SW480 (cell line): Measurements from ENCODE around the gene TSPAN18.

Experiments used
- DNase-seq: peaks from one replicate; pipeline ENCODE4 v3.0.0-alpha.2; 2016; ENCODE audit warnings: low spot score

TSPAN18 gene

DNA sequence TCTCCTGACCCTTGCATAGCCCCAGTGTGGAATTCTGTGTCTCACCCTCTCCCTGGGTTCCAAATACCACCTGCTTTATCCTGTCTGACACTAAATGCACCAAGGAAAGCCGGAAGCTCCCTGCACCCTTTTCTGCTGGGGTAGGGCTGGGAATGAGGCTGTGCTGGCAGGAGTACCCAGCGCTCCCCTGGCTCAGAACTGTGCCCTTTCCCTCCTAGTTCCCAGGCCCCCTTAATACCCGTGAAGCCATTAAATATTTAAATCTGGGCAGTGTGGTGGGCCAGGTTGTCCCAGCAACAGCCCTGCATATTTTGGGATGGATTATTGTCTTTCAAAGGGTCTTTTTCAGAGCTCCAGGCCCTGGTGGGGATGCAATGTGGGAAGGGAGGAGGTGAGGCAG is 160.9 kb downstream of the TSPAN18 start:
- DNase-seq, result no peak

- no peak for DNase-seq
Observed at GRCh38 chr11:44889266-44889665, 162.5 kb downstream of the TSPAN18 start.

DNA sequence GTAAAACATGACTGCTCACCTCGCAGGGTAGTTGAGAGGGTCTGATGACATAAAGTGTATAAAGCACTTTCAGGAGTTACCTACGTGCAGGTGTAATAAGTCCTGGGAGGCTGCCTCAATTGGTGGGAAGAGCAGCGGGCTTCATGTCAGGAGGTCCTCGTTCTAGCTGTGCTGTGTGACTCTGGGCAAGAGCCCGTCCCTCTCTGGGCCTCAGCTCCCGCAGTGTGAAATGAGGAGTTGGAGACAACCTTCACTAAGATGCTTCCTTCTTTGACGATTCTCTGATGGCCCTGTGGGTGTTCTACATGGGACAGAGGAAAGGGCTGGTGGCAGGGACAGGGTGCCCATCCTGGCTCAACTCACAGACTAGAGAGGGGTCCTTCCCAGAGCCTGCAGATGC is 166.1 kb downstream of the TSPAN18 start:
- DNase-seq, result no peak

GRCh38 chr11:44893308-44893822 is 166.6 kb downstream of the TSPAN18 start:
- no peak for DNase-seq

- peak; percentile 54 for DNase-seq
Observed at GRCh38 chr11:44893846-44894617, 167.3 kb downstream of the TSPAN18 start.

DNA sequence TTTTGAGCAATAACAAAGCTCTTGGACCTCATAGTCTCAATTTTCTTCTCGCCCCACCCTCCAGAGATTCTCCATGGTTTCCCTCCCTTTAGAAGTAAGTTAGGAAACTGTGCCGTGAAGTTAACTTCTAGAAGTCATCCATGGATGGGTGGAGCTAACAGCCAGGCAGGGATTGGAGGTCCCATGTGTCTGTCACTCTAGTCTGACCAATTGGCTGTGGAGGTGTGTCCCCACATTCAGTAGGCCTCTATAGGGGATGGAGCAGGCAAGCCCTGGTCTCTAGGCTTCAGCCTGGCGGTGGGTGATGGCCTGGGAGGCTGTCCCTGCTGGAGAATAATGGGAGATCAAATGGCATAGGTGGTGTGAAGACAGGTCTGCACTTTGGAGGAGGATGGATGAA is 173.2 kb downstream of the TSPAN18 start:
- DNase-seq, result peak; percentile 49

- no peak for DNase-seq
Observed at GRCh38 chr11:44901120-44901633, 174.4 kb downstream of the TSPAN18 start.

DNA sequence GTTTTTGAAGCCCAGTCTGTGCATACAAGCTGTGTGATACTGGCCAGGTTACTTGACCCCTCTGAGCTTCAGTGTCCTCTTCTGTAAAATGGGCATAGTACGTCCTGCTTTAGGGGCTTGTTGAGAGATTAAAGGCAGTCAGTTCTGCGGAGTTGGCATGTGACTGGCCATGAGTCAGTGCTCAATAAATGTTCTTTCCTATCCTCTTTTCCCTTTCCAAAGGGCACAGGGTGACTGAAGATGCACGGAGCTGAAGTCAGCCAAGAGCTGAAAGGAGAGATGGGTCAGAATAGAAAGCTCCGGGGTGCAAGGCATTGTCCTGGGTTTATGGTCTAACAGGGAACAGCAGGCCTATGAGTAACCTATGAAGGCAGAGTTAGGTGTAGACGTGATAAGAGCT is 175.0 kb downstream of the TSPAN18 start:
- DNase-seq, result no peak

DNA sequence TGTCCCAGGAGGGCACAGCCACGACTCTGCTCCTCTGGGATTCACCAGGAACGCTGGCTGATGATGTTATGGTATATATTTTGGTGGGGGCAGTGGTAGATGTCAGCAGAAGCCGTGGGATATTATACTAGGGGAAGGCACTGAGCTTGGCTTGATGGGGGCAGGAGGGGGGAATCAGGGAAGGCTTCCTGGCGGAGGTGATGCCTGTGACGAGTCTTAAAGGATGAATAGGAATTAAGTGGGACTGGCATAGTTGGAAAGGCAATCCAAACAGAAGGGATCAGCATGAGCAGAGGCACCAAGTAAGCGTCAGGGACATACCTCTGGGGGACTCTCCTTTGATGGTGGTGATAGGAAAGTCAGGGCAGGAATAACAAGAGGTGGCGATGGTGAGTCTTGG is 176.3 kb downstream of the TSPAN18 start:
- DNase-seq, result no peak

- no peak for DNase-seq
Observed at GRCh38 chr11:44903518-44903917, 176.8 kb downstream of the TSPAN18 start.

DNA sequence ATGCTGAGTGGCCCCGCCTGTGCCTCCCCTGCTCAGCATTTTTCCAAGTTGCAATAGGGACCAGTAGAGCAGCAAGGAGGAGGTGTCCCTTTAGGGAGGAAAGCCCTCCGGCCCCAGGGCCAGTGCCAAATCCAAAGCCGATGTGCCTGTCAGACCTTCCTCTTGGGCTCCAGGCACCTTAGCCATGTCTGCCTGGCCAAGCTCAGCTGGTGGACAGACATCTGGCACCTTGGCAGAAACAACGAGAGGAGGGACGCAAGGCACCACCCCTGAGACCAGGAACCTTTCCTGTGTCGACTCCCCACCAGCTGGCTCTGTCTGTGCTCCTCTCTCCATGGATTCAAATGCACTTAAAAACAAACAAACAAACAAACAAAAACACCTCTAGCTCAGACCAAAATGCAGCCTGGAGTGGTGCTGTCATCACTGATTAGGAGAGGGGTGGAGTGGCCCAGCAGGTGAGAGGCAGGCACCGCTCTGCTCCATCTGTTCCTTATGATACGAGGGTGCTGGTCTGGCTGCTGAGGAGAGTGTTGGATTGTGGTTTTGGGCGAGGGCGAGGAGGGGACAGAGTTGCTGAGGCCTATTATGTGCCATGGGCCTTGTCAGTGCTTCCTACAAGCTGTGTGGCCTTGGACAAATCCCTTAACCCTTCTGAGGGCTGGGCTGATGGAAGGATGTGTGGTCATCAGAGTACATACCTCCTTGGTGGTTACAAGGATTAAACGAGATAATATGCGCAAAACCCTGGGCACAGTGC is 177.7 kb downstream of the TSPAN18 start:
- no peak for DNase-seq

DNA sequence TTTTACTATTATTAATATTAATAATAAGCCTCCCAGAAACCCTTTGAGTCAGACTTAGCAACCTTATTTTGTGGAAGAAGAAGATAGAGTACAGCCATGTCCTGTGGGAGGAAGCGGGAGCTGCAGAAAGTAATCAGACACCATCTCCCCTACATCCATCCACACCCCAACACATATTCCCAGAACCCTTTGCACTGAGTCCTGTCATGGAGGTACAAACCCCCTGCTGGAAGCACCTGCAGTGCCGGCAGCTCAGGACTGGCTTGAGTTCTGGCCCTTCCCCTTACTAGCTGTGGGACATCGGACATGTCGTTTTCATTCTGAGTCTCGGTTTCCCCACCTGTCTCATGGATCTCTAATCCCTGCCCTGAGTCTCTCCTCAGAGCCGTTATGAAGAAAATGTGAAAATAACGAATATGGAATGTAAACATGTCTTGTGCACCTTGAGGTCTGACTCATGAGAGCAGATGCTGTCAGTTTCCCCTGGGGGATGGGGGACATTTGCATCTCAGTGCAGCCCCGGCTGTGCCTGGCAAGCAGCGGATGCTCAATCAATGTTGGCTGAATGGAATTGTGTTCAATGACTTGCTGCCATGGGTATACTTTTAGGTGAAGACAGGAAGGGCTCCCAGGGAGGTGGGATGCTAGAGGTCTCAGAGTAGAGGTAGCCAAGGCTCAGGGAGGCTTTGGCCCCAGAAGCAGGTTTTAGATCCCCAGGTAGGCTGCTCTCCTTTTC is 178.5 kb downstream of the TSPAN18 start:
- no peak for DNase-seq

DNA sequence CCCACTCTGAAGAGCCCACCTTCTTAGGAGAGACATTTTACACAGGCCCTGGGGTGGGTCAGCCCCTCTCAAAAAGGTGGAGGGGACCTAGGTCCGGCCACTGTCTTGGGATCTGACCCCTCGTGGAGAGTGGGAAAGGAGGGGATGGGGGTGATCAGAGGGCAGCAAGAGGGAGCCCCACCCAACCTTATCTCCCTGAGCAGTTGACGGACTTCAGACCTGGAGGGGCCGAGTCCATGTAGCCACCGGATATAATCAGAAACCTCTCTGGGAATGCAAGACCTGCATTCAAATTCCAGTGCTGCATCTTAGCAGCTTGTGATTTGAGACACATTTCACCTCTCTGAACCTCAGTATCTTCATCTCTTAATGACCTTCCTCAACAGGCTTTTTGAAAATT is 179.9 kb downstream of the TSPAN18 start:
- DNase-seq, result no peak

DNA sequence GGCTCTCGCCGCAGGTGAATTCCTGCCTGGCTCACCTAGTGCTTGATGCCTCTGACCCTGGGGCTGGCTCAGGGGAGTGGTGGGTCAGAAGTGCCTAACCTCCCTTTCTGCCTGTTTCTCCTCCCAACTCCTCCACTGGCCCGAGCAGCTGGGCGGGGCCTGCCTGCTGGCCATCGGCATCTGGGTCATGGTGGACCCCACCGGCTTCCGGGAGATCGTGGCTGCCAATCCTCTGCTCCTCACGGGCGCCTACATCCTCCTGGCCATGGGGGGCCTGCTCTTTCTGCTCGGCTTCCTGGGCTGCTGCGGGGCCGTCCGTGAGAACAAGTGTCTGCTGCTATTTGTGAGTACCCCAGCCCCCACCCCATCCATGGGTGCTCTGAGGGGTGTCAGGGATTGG is 182.8 kb downstream of the TSPAN18 start:
- DNase-seq, result no peak

GRCh38 chr11:44910591-44910990 is 183.8 kb downstream of the TSPAN18 start:
- DNase-seq, result no peak

DNA sequence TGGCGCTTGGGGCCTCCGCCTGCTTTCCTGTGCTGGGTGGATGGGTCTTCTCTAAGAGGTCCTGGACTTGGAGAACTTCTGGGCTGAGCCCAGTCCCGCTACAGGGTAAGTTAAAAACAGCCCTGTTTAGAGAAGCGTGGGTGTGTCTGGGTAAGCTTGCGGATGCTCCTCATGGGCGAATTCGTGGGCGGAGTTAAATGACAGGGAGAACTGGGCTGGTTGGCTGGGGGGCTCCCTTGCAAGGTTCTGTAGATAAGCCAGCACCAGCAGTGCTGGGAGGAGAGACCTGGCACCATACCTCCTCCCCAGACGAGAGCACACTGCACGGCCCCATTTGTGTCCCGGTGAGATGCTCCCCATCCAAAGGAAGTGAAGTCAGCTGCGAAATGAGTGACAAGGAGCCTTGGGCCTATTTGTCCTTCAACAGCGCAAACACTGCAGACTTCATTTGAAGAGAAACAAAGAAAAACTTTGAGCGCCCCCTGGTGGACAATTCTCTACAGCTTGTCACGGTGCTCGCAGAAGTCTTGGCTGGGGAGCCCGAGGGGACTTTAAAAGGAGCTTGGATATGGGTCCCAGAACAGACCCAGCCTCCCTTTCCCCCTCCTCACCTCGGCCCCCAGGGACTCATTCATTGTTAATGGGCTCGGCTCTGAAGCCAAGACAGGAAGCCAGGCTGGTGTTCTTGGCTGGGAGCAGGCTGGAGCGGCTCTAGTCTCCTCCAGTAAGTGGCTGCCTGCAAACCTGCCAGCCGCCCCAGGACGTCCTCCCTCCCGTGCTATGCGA is 184.5 kb downstream of the TSPAN18 start:
- DNase-seq, result peak; percentile 74

- no peak for DNase-seq
Observed at GRCh38 chr11:44912270-44912987, 185.7 kb downstream of the TSPAN18 start.

- DNase-seq, result no peak
Observed at GRCh38 chr11:44913502-44913901, 186.7 kb downstream of the TSPAN18 start.

DNA sequence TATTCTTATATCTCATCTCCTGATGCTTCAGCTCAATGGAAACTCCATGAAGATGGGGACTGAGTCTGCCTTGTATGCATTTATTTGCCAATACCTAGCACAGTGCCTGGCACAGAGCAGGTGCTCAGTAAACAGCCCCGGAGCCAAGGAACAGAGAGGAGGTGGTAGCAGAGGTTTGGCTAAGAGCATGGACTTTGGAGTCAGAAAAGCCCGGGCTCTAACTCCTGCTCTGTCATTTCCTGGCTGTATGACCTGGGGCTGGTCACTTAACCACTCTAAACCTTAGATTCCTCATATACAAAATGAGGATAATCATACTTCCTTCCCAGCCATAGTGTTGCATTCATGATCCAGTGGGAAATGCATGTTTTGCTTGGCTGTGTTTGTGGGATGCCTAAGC is 187.3 kb downstream of the TSPAN18 start:
- no peak for DNase-seq

DNA sequence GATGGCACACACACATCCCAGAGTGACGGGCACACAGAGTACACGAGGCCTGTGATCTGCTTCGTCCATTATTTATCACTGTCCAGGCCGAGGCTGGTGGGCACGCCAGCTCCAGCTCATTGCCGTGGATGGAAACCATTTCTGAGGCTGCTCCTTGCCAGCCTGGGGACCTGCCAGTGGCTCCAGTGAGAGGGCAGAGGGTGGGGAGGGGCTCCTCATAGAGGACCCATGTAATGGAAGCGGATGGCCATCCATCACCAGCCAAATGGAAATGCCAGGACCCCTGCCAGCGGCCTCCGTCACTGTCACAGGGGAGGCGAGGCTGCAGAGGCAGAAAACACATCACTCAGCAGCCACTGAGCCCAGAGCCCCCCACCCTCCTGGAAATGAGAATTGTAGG is 188.2 kb downstream of the TSPAN18 start:
- DNase-seq, result no peak

GRCh38 chr11:44915621-44916020 is 188.9 kb downstream of the TSPAN18 start:
- DNase-seq, result no peak
